HG03378 (cell line): ENCODE results near the gene KCNJ12.
"Not testable (repeated sequence)": the region's sequence is repeated elsewhere in the genome, so short reads cannot be mapped to it uniquely, and the experiment has no call there.

Experiments
- ATAC-seq: cut with Tn5 transposase; IDR thresholded peaks from one replicate; pipeline ENCODE4 v1.9.1; 2021; ENCODE audit warnings: mild to moderate bottlenecking, moderate library complexity; ENCODE audit not compliant: unreplicated experiment

Gene KCNJ12

GRCh38 chr17:21404539-21404938, 28.4 kb downstream of the KCNJ12 start:
- not testable (repeated sequence) for ATAC-seq

- ATAC-seq = not testable (repeated sequence)
Observed at GRCh38 chr17:21404956-21405731, 29.0 kb downstream of the KCNJ12 start.

- not testable (repeated sequence) for ATAC-seq
Observed at GRCh38 chr17:21405904-21406400, 29.8 kb downstream of the KCNJ12 start.

- ATAC-seq = not testable (repeated sequence)
Observed at GRCh38 chr17:21406616-21407404, 30.7 kb downstream of the KCNJ12 start.

GRCh38 chr17:21407752-21408151, 31.6 kb downstream of the KCNJ12 start:
- ATAC-seq = not testable (repeated sequence)

GRCh38 chr17:21408224-21408623, 32.1 kb downstream of the KCNJ12 start:
- not testable (repeated sequence) for ATAC-seq

- not testable (repeated sequence) for ATAC-seq
Observed at GRCh38 chr17:21408766-21409300, 32.7 kb downstream of the KCNJ12 start.

GRCh38 chr17:21409388-21409787, 33.2 kb downstream of the KCNJ12 start:
- ATAC-seq = not testable (repeated sequence)

- ATAC-seq = not testable (repeated sequence)
Observed at GRCh38 chr17:21409971-21410370, 33.8 kb downstream of the KCNJ12 start.

- not testable (repeated sequence) for ATAC-seq
Observed at GRCh38 chr17:21410371-21410770, 34.2 kb downstream of the KCNJ12 start.

GRCh38 chr17:21410906-21411678, 34.9 kb downstream of the KCNJ12 start:
- ATAC-seq = not testable (repeated sequence)

- not testable (repeated sequence) for ATAC-seq
Observed at GRCh38 chr17:21411679-21412205, 35.6 kb downstream of the KCNJ12 start.

- not testable (repeated sequence) for ATAC-seq
Observed at GRCh38 chr17:21412207-21412681, 36.1 kb downstream of the KCNJ12 start.

- not testable (repeated sequence) for ATAC-seq
Observed at GRCh38 chr17:21413570-21414279, 37.6 kb downstream of the KCNJ12 start.

- ATAC-seq = not testable (repeated sequence)
Observed at GRCh38 chr17:21414616-21415015, 38.5 kb downstream of the KCNJ12 start.

GRCh38 chr17:21415166-21415990, 39.2 kb downstream of the KCNJ12 start:
- not testable (repeated sequence) for ATAC-seq

GRCh38 chr17:21416471-21416981, 40.4 kb downstream of the KCNJ12 start:
- ATAC-seq = not testable (repeated sequence)

GRCh38 chr17:21417349-21417748, 41.2 kb downstream of the KCNJ12 start:
- ATAC-seq = not testable (repeated sequence)
